ENCODE results near the gene ERAS. TPM values are rescaled to one million over a fixed set of nuclear protein-coding genes. Genes with fewer than 3 reads are reported as not detected.

The ERAS gene, protein sequence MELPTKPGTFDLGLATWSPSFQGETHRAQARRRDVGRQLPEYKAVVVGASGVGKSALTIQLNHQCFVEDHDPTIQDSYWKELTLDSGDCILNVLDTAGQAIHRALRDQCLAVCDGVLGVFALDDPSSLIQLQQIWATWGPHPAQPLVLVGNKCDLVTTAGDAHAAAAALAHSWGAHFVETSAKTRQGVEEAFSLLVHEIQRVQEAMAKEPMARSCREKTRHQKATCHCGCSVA
- total RNA-seq (2014; rRNA removed; shearing (Covaris generic)) = not detected in 2 replicates
- not detected in 2 replicates for polyA plus RNA-seq (2015; cell fraction: cytosol; rRNA removed)
- not detected in 2 replicates for polyA plus RNA-seq (2015; cell fraction: nucleus; rRNA removed)

DNA sequence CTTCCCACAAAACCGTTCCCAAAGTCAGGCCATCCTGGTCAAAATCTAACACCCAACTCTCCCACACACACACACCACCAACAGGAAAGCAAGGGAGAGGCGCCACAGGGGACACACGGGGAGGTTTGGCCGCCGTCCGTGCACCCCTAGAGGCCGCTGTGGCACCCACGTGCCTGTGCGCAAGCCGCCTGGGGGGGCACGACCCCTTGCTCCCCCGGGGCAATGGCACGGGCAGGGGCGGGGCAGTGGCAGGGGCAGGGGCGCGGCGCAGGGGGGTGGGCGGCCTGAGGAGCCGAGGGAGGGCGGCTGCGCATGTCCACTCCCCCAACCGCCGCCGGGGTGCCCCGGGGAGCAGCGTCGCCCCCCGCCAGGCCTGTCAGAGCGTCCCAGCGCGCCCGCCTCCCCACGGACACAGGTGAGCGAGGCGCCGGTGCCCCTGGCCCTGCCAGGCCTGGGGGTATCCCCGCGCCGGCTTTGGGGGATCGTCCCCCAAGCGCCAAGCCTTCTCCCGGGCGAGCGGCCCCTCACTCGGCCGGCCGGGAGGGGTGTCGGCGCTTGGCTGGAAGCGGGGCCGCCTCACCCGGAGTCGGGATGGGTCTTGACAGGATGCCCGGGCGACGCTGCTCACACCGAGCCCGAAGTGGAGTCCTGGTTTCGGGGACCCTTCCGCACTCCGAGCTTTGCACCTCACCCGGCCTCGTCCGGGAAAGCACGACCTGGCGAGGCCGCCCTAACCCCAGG, at the start of gene ERAS:
ERAS (plus strand) TSS at position 379 of the 741 bp plus-strand sequence. CDS start 2,611 bp downstream, outside the sequence.
- no peak for DNase-seq (ENCODE audit: low read depth)

DNA sequence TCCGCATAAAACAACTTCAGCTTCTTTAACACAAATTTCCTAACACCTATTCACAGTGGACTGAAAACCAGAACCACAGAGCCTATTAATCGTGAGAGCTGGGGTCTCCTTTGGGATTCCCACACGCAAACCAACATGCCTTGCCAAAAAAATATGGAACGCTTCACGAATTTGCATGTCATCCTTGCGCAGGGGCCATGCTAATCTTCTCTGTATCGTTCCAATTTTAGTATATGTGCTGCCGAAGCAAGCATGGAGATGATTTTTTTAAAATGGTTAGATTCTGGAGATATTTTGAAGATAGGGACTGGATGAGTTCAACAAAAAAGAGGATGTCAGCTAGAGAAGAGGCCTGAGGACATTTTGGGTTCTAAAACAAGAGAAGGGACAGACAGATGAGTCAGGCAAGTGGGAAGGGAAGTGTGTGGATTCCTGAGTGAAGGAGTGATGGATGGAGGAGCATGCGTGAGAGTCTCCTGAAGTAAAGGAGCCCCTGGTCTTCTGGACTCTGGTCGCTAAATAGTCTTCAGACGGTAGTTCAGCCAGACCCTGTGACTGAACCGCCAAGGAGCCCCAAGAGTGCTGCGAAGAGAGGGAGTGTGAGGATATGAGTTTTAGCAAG, 49.4 kb upstream of the ERAS start:
- DNase-seq (ENCODE audit: low read depth) = no peak

DNA sequence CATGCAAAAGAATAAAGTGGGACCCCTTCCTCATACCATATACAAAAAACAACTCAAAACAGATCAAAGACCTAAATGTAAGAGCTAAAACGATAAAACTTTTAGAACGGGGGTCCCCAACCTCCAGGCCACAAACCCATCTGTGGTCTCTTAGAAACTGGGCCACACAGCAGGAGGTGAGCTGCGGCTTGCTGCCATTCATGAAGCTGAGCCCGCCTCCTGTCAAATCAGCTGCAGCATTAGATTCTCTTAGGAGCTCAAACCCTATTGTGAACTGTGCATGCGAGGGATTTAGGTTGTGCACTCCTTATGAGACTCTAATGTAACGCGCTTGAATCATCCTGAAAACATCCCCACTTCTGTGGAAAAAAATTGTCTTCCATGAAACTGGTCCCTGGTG, 46.9 kb upstream of the ERAS start:
- DNase-seq (ENCODE audit: low read depth) = no peak

DNA sequence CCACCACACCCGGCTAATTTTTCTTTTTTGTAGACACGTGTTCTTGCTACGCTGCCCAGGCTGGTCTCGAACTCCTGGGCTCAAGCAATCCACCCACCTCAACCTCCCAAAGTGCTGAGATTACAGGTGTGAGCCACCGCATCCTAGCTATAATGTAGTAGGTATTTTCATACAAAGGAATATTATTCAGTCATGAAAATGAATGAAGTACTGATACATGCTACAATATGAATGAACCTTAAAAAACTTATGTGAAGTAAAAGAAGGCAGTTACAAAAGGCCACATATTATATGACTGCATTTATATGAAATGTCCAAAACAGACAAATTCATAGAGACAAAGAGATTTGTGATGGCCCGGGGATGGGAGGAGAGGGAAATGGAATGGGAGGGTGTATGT, 44.6 kb upstream of the ERAS start:
- DNase-seq (ENCODE audit: low read depth) = no peak

DNA sequence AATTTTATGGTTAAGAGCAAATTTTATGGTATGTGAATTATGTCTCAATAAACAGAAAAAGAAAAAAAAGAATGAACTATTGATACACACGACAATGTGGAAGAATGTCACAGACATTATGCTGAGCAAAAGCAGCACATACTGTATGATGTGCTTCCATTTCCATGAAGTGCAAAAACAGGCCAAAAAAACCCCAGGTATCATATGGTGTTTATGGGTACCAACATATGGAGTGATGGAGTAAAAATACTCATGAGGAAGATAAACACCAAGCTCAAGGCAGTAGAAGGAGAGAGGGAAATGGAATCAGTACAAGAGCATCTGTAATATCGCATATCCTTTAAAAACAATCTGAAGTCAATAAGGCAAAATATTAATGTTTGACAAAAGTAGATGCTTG, 44.1 kb upstream of the ERAS start:
- DNase-seq (ENCODE audit: low read depth) = no peak

DNA sequence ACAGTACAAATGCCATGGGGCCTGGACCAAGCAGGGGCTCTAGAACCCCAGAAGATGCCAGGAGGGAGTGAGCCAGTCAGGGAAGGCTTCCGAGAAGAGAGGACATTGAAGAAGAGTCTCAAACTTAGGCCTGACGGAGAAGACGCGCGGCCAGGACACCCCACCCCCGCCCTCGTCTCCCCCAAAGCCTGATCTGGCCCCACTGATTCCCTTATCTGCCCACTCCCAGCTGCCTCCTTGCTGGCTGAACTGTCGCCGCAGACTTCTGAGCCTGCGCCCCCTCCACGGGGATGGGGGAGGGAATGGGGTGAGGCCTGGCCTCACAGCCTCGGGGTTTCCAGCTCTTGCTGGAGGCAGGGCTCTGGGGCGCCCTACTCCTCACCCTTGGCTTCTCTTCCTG, 43.5 kb upstream of the ERAS start:
- DNase-seq (ENCODE audit: low read depth) = no peak

DNA sequence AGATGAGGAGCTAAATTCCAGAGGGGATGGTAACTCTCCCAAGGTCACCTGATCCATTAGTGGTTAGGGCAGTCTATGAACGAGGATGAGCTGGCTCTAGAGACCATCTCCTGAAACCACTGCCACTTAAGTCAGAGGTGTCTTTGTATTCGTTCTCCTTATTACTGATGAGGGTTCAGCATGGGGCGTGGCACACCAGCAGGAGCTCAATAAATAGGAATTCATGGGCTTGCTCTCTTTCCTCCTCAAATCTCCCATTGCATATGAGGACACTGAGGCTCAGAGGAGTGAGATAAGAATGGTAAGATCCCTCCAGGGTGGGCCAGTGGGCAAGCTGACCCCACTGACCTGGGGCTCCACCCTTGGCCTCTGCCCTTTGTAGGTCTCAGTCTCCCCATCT, 41.6 kb upstream of the ERAS start:
- no peak for DNase-seq (ENCODE audit: low read depth)

DNA sequence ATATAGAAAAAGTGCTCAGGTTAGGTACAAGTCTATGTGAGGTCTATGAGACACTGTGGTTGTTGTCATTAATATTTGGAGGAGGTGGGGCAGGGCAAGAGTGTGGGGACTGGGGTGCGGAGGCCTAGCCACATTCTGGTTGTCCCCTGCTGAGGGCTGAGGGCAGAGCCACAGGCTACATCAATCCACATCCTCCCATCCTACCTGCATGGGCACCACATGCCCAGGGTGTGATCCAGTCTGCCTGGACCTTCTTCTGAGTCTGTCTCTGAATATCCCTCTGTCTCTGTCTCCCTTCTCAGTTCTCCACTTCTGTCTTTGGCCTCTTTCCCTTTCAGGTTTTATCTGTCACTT, 41.1 kb upstream of the ERAS start:
- no peak for DNase-seq (ENCODE audit: low read depth)

DNA sequence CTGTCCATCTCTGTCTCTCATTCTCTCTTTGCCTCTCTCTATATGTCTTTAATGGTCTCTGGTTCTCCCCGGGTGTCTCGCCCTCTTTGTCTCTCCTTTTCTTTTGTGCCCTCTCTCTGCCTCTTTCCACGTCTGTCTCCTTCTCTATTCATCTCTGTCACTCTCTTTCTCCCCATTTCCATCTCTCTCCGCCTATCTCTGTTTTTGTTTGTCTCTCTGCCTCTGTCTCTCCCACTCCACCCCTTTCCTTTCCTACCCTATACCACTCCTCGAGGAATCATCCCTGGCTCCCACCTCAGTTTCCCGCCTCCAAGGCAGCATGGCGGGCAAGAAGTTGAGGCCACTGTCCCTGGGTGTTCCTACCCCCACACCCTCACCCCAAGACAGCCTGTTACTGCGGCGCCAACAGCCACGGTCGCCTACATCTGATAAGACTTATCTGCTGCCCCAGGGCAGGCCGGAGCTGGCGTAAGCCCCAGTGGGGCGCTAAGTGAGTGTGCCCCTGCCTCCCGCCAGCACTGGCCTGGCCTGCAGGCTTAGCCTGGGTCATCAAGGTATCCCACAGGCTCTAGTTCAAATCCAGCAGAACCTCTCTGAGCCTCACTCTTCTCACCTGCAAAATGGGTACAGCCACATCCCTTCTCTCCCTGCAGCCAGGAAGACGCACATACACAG, 40.6 kb upstream of the ERAS start:
- DNase-seq (ENCODE audit: low read depth) = no peak

DNA sequence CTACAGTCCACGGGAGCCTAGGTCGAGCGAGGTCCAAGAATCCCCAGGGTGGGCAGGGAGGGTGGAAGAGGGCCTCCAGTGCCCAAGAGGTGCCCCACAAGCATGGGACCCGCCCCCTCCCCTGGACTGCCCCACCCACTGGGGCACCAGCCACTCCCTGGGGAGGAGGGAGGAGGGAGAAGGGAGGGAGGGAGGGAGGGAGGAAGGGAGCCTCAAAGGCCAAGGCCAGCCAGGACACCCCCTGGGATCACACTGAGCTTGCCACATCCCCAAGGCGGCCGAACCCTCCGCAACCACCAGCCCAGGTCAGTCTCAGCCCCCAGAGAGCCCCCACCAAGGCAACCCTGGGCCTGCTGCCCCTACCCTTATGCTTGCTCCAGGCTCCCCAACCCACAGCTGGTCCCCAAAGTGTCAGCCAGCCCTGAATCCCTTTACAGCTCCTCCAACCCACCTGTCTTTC, 39.9 kb upstream of the ERAS start, which contains the start of gene GATA1:
GATA1 (plus strand) TSS at position 250 of the 460 bp plus-strand sequence. CDS start 4,520 bp downstream, outside the sequence.
- no peak for DNase-seq (ENCODE audit: low read depth)

DNA sequence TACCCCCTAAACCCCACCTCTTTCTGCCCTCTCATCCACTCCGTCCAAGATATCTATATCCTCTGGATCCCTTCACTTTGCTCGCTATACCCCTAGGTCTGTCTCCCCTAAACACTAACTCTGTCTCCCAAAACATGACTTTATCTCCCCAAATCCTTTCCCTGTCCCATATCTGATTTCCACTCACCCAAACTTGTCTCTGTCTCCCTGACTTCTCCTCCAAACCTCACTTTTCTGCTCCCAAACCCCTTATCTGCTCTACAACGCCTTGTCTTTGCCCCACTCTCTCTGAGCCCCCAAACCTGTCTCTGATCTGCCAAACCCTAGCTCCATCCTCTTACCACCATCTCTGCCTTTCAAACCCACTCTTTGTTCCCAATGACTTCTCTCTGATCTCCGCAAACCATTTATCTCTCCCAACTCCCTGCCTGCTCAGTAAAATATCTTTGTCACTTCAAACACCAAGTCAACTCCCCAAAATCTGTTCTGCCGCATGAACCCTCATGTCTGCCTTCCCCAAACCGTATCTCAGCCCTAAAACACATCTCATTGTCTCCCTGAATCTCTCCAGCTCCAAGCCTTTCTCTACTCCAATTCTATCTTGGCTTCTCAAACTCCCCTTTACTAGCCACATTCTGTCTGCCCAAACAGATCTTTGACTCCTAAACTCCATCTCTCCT, 39.3 kb upstream of the ERAS start:
- DNase-seq (ENCODE audit: low read depth) = no peak

DNA sequence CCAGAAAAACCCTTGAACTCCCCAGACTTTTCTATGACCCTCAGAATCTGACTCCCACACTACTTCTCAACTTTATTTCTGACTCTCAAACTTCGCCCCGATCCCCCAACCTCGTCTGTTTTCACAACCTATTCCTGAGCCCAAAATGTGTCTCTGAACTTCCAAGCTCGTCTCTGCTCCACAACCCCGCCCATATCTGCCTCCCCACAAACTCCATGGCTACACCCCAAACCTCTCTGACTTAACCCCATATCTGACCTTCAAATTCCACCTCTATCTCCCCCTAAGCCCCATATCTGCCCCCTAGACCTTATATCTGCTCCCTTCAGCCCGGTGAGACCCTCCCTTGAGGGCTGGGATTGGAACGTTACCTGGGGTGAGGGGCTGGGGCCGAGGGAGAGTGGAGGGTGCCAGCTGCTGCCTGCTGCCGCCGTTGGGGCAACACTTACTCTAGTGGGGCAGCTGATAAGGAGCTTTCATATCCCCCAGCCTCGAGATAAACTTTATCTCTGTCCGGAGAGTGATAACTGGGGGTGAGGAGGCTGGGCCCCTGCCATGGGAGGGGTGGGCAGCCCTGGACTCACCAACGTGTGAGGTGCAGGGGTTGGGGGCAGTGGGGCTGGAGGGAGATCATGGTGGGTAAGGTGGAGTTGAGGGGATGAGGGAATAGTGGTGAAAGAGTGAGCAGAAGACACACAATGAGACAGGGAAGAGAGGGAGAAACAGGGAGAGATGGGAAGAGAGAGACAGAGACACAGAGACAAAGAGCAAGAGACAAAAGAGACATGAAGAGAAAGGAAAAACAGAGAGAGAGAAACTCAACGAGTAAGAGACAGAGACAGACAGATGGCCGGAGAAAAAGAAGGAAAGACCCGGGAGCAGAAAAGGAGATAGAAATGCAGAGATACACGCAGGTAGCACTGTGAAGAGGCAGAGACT, 38.5 kb upstream of the ERAS start:
- DNase-seq (ENCODE audit: low read depth) = no peak

DNA sequence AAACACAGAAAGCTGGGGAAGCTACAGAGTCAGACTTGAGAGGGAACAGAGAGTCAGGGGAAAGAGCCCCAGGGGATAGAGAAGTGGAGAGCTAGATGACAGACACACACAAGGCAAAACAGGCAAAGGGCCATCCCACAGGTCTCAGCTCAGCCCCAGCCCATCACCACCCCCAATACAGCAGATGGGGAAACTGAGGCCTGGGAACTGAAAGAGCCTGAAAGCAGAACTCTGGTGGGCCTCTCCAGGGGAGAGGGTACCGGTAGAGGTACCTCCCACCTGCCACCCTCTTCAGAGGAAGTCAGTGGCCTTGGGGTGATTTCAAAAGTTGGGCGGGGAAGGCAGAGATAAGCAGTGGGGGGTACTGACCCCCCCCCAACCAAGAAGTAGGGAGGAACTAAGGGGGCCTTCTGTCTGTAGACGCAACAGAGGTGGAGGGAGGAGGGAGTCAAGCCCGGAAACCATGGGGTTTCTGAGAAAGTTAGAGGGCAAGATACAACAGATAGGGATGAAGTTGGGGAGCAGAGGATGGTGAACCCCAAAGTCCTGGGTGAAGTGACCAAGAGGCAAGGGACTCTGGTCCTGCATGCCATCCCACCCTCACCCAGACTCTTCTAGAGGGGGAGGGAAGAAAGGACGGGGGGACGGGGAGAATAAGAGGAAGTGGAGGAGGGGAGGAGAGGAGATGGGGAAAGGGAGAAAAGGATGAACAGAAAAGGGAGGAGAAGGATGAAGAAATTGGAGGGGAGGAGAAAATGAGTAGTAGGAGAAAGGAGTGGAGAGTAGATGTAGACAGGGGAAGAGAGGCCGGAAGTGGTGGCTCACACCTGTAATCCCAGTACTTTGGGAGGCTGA, 36.7 kb upstream of the ERAS start:
- no peak for DNase-seq (ENCODE audit: low read depth)

DNA sequence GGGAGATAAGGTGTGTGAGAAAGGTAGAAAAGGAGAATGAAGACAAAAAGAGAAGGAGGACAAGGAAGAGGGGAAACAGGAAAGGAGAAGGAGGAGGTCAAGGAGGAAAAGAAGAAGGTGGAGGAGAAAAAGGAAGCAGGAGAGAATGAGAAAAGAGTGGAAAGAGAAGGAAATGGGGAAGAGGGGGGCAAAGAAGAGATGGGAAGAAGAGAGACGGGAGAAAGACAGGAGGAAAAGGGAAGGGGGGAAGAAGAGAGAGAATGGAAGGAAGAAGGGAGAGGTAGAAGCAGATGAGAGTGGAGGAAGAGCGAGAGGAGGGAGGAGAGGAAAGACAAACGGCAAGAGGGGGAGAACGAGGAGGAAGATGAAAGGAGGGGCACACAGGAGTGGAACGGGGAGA, 35.8 kb upstream of the ERAS start:
- DNase-seq (ENCODE audit: low read depth) = no peak

DNA sequence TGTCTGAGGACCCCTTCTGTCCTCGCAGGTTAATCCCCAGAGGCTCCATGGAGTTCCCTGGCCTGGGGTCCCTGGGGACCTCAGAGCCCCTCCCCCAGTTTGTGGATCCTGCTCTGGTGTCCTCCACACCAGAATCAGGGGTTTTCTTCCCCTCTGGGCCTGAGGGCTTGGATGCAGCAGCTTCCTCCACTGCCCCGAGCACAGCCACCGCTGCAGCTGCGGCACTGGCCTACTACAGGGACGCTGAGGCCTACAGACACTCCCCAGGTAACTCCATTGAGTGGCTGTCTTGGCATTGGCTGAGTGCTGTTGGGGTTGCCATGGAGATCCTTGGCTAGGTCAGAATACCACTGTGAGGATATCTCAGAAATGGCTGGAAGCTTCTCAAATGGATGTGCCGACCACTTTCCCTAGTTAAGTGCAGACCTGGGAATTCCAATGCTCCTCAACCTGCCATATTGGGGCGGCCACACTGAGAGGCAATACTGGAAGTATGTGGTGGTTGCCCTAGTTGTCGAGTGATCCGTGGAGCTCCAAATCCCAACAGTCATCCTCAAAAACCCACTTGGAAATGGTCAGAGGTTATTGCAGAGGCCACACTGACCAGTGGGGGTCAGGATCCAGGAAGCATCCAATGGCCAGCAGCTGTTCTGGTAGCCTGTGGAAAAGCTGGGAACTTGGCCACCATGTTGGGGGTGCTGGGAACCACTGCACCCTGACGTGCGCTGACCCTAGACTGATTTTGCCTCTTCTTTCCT, 35.1 kb upstream of the ERAS start:
- no peak for DNase-seq (ENCODE audit: low read depth)

DNA sequence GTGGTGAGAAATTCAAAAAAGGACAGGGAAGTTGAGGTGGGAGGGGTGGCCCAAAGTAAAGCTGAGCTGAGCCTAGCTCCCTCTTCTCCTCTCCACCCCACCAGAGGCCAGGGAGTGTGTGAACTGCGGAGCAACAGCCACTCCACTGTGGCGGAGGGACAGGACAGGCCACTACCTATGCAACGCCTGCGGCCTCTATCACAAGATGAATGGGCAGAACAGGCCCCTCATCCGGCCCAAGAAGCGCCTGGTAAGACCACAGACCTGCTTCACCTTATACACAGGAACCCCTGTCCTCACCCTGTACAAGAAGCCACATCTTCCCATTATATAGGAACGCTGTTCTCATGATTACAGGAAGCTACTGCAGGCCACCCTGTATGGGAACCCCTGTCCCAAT, 34.1 kb upstream of the ERAS start:
- DNase-seq (ENCODE audit: low read depth) = no peak

DNA sequence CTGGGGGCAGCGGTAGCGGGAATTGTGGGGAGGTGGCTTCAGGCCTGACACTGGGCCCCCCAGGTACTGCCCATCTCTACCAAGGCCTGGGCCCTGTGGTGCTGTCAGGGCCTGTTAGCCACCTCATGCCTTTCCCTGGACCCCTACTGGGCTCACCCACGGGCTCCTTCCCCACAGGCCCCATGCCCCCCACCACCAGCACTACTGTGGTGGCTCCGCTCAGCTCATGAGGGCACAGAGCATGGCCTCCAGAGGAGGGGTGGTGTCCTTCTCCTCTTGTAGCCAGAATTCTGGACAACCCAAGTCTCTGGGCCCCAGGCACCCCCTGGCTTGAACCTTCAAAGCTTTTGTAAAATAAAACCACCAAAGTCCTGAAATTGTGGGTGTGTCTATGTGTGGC, 32.4 kb upstream of the ERAS start:
- DNase-seq (ENCODE audit: low read depth) = no peak

DNA sequence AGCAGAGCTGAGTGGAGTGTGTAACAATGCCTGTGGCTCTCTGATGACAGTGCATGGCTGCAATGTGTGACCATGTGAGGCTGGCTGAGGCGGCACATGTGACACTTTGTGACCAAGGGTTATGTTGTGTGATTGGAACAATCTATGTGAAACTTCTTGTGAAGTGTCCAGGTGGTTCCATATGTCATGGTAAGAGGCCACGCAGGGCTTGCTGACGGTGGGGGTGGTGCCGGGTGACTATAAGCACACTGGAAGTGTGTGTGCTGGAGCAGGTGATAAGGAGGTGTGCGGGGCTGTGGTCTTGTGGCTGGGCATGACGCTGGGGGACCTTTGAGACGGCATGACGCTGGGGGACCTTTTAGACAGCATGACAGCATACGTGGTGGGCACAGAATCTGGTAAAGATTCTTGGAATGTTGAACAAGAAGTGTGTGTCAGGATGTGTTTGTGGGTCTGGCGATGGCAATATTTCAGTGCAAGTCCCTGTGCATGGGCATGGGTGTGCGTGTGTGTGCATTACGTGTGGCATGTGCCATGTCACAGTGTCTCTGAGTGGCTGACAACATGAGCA, 31.9 kb upstream of the ERAS start:
- no peak for DNase-seq (ENCODE audit: low read depth)

All from HT1080 (cell line).